ENCODE data around the gene BTLA. TPM values are rescaled to one million over a fixed set of nuclear protein-coding genes. Genes with fewer than 3 reads are reported as not detected.

Gene BTLA
- total RNA-seq, 2 donors from 2014 or later: not detected

DNA sequence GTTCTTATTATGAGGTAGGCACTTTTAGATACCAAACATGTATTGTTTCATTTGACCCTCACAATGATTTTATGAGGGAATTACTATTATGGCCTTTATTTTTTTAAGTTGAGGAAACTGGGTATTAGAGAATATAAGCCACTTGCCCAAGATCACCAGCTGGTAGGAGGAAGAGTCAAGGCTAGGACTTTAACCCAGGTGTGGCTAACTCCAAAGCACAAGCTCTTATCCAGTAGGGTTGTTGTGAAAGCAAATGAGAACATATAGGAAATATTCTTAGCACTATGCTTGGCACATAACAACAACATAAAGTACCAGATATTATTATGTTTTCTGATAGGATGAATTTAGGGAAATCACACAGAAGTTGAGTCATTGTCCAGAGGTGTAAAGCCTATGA, 7.9 kb downstream of the BTLA start:
- intact Hi-C loops (cut with DNase I): no loop called here
- DNase-seq (no peak), ATAC-seq (no peak)
- no peaks in the 10 kb centered on the region for H3K27me3 ChIP-seq
- H3K27ac ChIP-seq: no peak overlapping the region
- H3K4me3 ChIP-seq: no peak overlapping the region
- no peaks in the 10 kb centered on the region for H3K9me3 ChIP-seq
- H3K4me1 ChIP-seq: no peaks in the 10 kb centered on the region
- TF ChIP-seq, protein P1, sequence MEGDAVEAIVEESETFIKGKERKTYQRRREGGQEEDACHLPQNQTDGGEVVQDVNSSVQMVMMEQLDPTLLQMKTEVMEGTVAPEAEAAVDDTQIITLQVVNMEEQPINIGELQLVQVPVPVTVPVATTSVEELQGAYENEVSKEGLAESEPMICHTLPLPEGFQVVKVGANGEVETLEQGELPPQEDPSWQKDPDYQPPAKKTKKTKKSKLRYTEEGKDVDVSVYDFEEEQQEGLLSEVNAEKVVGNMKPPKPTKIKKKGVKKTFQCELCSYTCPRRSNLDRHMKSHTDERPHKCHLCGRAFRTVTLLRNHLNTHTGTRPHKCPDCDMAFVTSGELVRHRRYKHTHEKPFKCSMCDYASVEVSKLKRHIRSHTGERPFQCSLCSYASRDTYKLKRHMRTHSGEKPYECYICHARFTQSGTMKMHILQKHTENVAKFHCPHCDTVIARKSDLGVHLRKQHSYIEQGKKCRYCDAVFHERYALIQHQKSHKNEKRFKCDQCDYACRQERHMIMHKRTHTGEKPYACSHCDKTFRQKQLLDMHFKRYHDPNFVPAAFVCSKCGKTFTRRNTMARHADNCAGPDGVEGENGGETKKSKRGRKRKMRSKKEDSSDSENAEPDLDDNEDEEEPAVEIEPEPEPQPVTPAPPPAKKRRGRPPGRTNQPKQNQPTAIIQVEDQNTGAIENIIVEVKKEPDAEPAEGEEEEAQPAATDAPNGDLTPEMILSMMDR (IDR thresholded peaks at IDR 0.05): no peak
- TF ChIP-seq POLR2A (IDR thresholded peaks at IDR 0.05): no peak
- H3K36me3 ChIP-seq (replicated peaks in 1 of 2; ENCODE audit: insufficient read depth in 1 of 2, low read depth in 2 of 2): no peaks in the 10 kb centered on the region

DNA sequence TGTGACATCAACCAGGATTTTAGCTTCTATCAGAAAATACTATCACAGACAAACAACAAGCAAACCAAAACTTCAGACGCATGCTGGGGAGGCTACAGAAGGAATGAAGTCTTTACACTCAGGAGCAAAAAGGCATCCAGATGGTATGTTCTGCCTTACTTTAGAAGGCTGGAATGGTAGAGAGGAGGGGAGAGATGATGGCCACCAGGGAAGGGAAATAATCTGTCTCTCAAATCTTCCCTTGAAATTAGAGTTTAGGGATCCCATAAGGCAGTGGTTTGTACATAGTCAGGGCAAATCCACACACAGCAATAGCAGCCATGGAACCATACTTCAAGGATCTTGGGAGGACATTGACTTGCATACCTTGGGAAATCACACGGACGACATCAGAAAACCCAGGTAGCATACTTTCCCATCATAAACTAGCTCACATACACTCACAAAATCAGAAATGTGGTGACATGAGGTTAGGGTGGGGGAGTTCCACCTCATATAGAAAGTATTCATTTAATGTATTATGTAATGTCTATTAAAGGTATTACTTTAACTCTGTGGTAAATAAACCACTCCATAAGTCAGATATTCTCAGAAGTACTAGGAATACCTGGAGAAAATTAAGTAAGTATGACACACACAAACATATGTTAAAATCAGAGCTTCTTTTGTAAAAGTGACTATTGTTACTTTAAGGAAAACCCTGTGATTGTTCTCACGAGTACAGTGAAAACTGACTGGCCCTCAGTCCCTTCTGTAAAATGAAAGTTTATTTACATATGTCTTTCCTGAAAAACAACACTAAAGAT, 9.4 kb downstream of the BTLA start:
- TF ChIP-seq, protein P1 (IDR thresholded peaks at IDR 0.05): no peak
- TF ChIP-seq POLR2A (IDR thresholded peaks at IDR 0.05): no peak
- no peak for ATAC-seq
- DNase-seq: no peak
- intact Hi-C loops (cut with DNase I): no loop called here
- Histone ChIP-seq H3K27ac (no peak overlapping the region), H3K27me3 (no peaks in the 10 kb centered on the region), H3K36me3 (replicated peaks in 1 of 2; ENCODE audit: insufficient read depth in 1 of 2, low read depth in 2 of 2) (no peaks in the 10 kb centered on the region), H3K4me1 (no peaks in the 10 kb centered on the region), H3K9me3 (no peaks in the 10 kb centered on the region), H3K4me3 (no peak overlapping the region)
- WGBS, 2 donors: 65 to 77% methylated on average over 4 of the region's 4 CpGs

DNA sequence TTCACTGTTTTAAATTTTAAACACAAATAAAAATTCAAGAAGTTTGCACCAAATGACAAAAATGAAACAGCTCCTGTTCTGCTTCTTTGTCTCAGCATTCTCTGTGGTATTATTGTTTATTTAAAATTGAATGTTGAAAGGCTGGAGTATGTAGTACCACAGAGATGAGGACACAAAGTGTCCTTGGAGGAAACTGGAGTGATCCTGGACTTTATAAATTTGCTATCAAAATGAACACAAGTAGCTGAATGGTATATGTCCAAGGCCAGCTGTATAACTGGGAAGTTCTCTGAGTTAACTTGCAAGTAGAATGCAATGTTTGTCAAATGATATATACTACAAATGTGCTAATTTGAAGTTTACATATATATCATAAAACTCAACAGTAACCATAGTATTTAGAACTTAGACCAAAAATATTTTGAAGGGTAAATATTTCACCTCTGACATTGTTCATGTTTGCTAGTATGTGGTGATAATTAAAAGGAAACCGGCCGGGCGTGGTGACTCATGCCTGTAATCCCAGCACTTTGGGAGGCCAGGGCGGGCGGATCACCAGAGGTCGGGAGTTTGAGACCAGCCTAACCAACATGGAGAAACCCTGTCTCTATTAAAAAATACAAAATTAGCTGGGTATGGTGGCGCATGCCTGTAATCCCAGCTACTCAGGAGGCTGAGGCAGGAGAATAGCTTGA, 12.3 kb downstream of the BTLA start:
- Histone ChIP-seq H3K4me3 (no peak overlapping the region), H3K4me1 (no peaks in the 10 kb centered on the region), H3K36me3 (replicated peaks in 1 of 2; ENCODE audit: insufficient read depth in 1 of 2, low read depth in 2 of 2) (no peaks in the 10 kb centered on the region), H3K27ac (no peak overlapping the region), H3K27me3 (no peaks in the 10 kb centered on the region), H3K9me3 (no peaks in the 10 kb centered on the region)
- DNase-seq (no peak), ATAC-seq (no peak)
- intact Hi-C loops (cut with DNase I): no loop called here
- 89 to 92% methylated on average over 7 of the region's 7 CpGs for WGBS, 2 donors
- TF ChIP-seq, protein P1 (IDR thresholded peaks at IDR 0.05): no peak
- TF ChIP-seq POLR2A (IDR thresholded peaks at IDR 0.05): no peak

DNA sequence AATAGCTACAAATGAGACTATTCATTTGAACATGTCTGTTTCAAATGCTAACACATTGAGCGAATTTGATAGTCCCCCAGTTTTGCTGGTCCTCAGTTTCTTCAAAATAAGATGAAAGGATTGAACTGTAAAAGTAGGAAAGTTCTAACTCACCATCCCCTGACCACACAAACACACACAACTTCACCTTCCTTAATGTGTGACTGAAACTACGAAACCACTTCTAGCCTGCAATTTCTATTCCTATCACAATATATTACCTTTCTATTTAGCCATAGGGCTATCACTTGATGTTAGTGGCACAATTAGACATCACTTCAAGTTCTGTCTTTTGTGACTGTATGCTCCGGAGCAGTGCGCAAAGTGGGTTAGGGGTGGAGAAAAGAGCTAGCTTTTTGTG, 14.9 kb downstream of the BTLA start:
- intact Hi-C loops (cut with DNase I): no loop called here
- H3K4me3 ChIP-seq: no peak overlapping the region
- H3K9me3 ChIP-seq: no peaks in the 10 kb centered on the region
- TF ChIP-seq, protein P1 (IDR thresholded peaks at IDR 0.05): no peak
- TF ChIP-seq POLR2A (IDR thresholded peaks at IDR 0.05): no peak
- WGBS, 2 donors: 85 to 87% methylated on average over 4 of the region's 4 CpGs
- no peaks in the 10 kb centered on the region for H3K4me1 ChIP-seq
- no peaks in the 10 kb centered on the region for H3K27me3 ChIP-seq
- no peak overlapping the region for H3K27ac ChIP-seq
- DNase-seq: no peak
- no peaks in the 10 kb centered on the region for H3K36me3 ChIP-seq (replicated peaks in 1 of 2; ENCODE audit: insufficient read depth in 1 of 2, low read depth in 2 of 2)
- ATAC-seq: no peak
